Adrenal gland (tissue), 5 donors: ENCODE measurements around the gene ATXN7L2.

Experiments
- POLR2A ChIP-seq, 2 donors: fragments of 450-650 bp; IDR thresholded peaks; one replicate each; pipeline ENCODE4 v1.6.1; 2017; ENCODE audit warnings: antibody characterized with exemption in 2 of 2, mild to moderate bottlenecking in 2 of 2, moderate library complexity in 1 of 2
- TF ChIP-seq, protein P1 (sequence below), 6 experiments: fragments of 450-650 bp in 4 of 6; fragments of 200-600 bp in 2 of 6; sonication (generic) in 1 of 6; IDR thresholded peaks; 1 replicate in 5 of 6; 2 replicates in 1 of 6; pipeline versions ENCODE4 v1.5.1 to v1.8.0; 2016 to 2021; ENCODE audit warnings: antibody characterized with exemption in 6 of 6, mild to moderate bottlenecking in 2 of 6, moderate library complexity in 1 of 6
- donor health status: DM: no; HTN: no; CAD: no.

DNA sequence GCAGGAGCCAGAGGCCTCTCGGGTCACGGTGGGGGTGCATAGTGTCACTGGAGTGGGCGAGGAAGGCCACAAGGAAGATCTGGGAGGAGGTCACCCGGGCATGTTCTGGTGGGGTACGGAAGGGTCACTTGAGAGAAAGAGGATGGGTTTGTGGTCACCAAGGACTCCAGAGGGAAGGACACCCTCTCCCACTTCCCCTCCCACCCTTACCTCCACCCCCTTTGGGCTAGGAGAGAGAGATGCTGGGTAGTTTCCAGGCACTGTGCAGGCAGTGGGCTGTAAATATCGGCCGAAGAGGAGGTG is 25.1 kb downstream of the ATXN7L2 start:
- TF ChIP-seq, protein P1, sequence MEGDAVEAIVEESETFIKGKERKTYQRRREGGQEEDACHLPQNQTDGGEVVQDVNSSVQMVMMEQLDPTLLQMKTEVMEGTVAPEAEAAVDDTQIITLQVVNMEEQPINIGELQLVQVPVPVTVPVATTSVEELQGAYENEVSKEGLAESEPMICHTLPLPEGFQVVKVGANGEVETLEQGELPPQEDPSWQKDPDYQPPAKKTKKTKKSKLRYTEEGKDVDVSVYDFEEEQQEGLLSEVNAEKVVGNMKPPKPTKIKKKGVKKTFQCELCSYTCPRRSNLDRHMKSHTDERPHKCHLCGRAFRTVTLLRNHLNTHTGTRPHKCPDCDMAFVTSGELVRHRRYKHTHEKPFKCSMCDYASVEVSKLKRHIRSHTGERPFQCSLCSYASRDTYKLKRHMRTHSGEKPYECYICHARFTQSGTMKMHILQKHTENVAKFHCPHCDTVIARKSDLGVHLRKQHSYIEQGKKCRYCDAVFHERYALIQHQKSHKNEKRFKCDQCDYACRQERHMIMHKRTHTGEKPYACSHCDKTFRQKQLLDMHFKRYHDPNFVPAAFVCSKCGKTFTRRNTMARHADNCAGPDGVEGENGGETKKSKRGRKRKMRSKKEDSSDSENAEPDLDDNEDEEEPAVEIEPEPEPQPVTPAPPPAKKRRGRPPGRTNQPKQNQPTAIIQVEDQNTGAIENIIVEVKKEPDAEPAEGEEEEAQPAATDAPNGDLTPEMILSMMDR (IDR thresholded peaks at IDR 0.05) = no peak
- TF ChIP-seq POLR2A (IDR thresholded peaks at IDR 0.05) = no peak
